AG04450 (cell line): ENCODE measurements around the gene HSPA1L. TPM values are rescaled to one million over a fixed set of nuclear protein-coding genes. Genes with fewer than 3 reads are reported as not detected.

ENCODE experiments used
- CTCF ChIA-PET: fragments of 300-600, 350-600 bp; formaldehyde crosslinking; extraction: SDS; loops from one replicate; lab custom pipeline; 2022; ENCODE audit warnings: antibody characterized with exemption, inconsistent platforms; lab: Charles Lee
- POLR2A ChIA-PET: fragments of 350-600 bp; formaldehyde crosslinking; extraction: SDS; loops from one replicate; lab custom pipeline; 2021; ENCODE audit warnings: antibody characterized with exemption, inconsistent platforms; lab: Yijun Ruan, JAX
- DNase-seq: peaks from one replicate; pipeline ENCODE4 v3.0.0-alpha.2; 2011; ENCODE audit warnings: low read depth, low spot score
- H3K27ac ChIP-seq: one replicate; pipeline ENCODE4 v1.5.1; 2012; ENCODE audit warnings: low read depth, low read length, control low read depth
- H3K27me3 ChIP-seq: one replicate; pipeline ENCODE4 v1.6.0; 2012; ENCODE audit warnings: low read length; ENCODE audit not compliant: control insufficient read depth, insufficient read depth
- H3K4me3 ChIP-seq: 2 replicates; pipeline ENCODE4 v1.5.1; 2011; ENCODE audit warnings: mild to moderate bottlenecking, low read depth, low read length, control low read depth
- H3K9me3 ChIP-seq: 2 replicates; pipeline ENCODE4 v1.5.1; 2012; ENCODE audit warnings: low read length; ENCODE audit not compliant: control insufficient read depth, insufficient read depth
- polyA plus RNA-seq: library from polyadenylated mRNA; depleted of rRNA; stranded (reverse); fragments of >200 nt; gene quantifications from 2 replicates; pipeline ENCODE4 v1.2.3, GENCODE V29; 2011
- TF ChIP-seq, protein P1 (sequence below): IDR thresholded peaks from 2 replicates; pipeline ENCODE4 v1.5.1; 2011; ENCODE audit warnings: low read depth, low read length, control low read depth, inconsistent platforms

Gene HSPA1L
- polyA plus RNA-seq, 1 experiment: 1.2 TPM

DNA sequence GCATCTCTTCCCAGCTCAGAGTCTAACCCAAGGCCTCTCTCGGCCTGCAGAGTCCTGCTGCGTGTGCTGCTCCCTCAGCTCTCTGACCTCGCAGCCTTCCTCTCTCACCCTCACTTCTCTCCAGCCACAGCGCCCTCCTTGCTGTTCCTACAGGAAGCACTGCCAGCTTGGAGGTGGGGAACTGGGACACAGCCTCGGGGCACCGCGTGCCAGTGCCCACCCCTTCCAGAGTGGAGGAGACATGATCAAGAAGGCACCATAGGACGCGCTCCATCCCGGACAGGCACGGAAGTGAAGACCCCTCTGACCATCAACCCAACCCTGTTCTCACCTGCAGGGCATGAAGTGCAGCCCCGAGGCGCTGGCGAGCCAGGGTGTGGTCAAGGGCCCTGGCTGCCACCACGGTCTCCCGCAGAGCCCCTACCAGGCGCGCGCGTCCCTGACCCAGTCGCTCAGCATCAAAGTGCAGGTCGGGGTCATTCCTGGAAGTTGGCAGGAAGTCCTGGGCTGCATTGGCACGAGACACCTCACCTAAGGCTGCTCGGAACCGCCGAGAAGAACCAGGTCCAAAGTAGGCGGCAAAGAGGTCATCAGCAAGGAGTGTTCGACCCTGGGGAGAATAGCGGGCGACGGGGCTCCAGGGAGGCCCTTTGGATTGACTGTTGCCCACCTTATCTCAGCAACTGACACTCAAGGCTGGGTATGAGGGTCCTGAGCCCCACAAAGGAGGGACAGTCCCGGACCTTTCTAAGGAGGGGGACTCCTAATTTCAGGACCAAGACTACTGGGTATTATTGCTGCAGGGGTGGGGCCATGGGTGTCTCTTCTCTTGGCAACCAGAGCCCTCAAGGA is 39.2 kb downstream of the HSPA1L start:
- POLR2A ChIA-PET: interaction anchor here (1.2 kb wide), 1 partner anchor 52 kb away, joined by 3 read pairs; the partner anchor contains the start of gene HSPA1B

DNA sequence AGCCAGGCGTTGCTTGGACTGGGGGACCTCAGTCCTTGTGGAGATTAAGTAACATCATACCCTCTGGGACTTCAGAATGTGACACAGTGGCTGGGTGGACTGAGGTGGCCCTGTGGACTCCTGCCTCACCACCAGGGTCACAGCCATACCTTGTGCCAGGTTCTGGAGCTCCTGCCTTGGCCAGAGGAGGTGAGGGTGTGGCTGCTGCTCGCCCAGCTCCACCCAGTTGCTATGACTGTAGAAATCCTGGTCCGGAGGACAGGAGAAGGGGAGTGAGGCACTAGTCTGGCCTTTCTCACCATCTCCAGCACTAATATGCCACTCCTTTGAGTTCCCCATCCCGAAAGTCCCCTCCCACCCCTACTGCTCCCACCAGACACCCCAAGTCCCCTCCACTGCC is 39.9 kb downstream of the HSPA1L start:
- no peak for DNase-seq
- CTCF ChIA-PET: interaction anchor here (0.6 to 1.3 kb wide), 2 partner anchors 16 to 37 kb away, joined by 3 to 4 read pairs; no protein-coding TSS in a partner anchor

More for the DNA sequence above, 39.2 kb downstream of the HSPA1L start:
- CTCF ChIA-PET: interaction anchor here (0.6 to 1.3 kb wide), 2 partner anchors 15 to 38 kb away, joined by 3 to 4 read pairs; no protein-coding TSS in a partner anchor
- TF ChIP-seq, protein P1, sequence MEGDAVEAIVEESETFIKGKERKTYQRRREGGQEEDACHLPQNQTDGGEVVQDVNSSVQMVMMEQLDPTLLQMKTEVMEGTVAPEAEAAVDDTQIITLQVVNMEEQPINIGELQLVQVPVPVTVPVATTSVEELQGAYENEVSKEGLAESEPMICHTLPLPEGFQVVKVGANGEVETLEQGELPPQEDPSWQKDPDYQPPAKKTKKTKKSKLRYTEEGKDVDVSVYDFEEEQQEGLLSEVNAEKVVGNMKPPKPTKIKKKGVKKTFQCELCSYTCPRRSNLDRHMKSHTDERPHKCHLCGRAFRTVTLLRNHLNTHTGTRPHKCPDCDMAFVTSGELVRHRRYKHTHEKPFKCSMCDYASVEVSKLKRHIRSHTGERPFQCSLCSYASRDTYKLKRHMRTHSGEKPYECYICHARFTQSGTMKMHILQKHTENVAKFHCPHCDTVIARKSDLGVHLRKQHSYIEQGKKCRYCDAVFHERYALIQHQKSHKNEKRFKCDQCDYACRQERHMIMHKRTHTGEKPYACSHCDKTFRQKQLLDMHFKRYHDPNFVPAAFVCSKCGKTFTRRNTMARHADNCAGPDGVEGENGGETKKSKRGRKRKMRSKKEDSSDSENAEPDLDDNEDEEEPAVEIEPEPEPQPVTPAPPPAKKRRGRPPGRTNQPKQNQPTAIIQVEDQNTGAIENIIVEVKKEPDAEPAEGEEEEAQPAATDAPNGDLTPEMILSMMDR: no peak
- Histone ChIP-seq H3K27ac (no peak overlapping the region), H3K4me3 (no peak overlapping the region), H3K9me3 (no peaks in the 10 kb centered on the region), H3K27me3 (no peaks in the 10 kb centered on the region)
- no peak for DNase-seq

DNA sequence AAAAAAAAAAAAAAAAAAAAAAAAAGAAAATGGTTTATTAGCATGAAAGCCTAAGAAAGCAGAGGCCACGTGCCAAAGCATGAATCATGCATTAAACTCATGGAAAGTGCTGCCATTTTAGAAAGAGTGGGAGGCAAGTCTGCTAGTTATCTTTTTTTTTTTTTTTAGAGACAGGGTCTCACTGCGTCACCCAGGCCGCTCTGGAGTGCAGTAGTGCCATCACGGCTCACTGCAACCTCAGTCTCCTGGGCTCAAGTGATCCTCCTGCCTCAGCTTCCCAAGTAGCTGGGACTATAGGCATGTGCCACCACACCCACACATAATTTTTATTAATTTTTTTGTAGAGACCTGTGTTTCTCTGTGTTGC is 43.1 kb downstream of the HSPA1L start:
- Histone ChIP-seq H3K27me3 (no peaks in the 10 kb centered on the region), H3K4me3 (no peak overlapping the region), H3K27ac (no peak overlapping the region), H3K9me3 (no peaks in the 10 kb centered on the region)
- ChIA-PET POLR2A (interaction anchor here (0.7 to 1.0 kb wide), 2 partner anchors 55 to 58 kb away, joined by 4 to 7 read pairs; partner anchors contain the start of gene HSPA1B), CTCF (interaction anchor here (0.6 to 1.9 kb wide), 4 partner anchors 18 to 58 kb away, joined by 3 to 7 read pairs (median 5); no protein-coding TSS in a partner anchor)
- TF ChIP-seq, protein P1: no peak
- no peak for DNase-seq

More for the DNA sequence above, 39.9 kb downstream of the HSPA1L start:
- Histone ChIP-seq H3K4me3 (no peak overlapping the region), H3K27me3 (no peaks in the 10 kb centered on the region), H3K9me3 (no peaks in the 10 kb centered on the region), H3K27ac (no peak overlapping the region)
- POLR2A ChIA-PET: interaction anchor here (1.2 kb wide), 1 partner anchor 52 kb away, joined by 3 read pairs; the partner anchor contains the start of gene HSPA1B
- TF ChIP-seq, protein P1: no peak

DNA sequence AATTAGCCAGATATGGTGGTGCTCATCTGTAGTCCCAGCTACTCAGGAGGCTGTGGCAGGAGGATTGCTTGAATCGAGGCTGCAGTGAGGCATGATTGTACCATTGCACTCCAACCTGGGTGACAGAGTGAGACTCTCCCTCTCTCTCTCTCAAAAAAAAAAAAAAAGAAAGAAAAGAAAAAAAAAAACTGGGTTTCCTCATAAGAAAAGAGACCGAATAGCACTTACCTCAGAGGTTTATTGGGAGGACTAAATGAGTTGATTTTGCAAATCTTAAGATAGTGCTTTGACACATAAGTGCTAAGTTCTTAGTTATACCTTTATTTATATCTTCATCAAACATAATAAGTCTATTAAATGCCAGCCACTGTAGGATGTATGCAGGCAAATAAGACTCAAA is 44.2 kb downstream of the HSPA1L start:
- ChIA-PET CTCF (interaction anchor here (0.9 to 2.3 kb wide), 7 partner anchors 19 to 90 kb away, joined by 3 to 20 read pairs (median 7); partner anchors contain the start of genes LSM2 and LY6G5C), POLR2A (interaction anchor here (0.7 to 1.0 kb wide), 2 partner anchors 43 to 59 kb away, joined by 4 to 7 read pairs; no protein-coding TSS in a partner anchor)
- H3K4me3 ChIP-seq: no peak overlapping the region
- no peak overlapping the region for H3K27ac ChIP-seq
- H3K27me3 ChIP-seq: no peaks in the 10 kb centered on the region
- DNase-seq: no peak
- TF ChIP-seq, protein P1: no peak
- H3K9me3 ChIP-seq: no peaks in the 10 kb centered on the region; the same call in 1 of the 2 replicates
